SK-N-SH treated with all-trans-retinoic acid at 6 μM for 48 hours (cell line): Measurements from ENCODE around the gene ZDHHC9.

ENCODE experiments used
- ATAC-seq: fragments of 200-7000 bp; cut with Tn5 transposase; 3 replicates; pipeline ENCODE4 v1.9.1; 2020; ENCODE audit warnings: mild to moderate bottlenecking, moderate library complexity
- ARNTL ChIP-seq: fragments of 450-650 bp; formaldehyde crosslinking; IDR thresholded peaks from 2 replicates; pipeline ENCODE4 v1.5.0; 2020; ENCODE audit warnings: low read depth, mild to moderate bottlenecking, moderate library complexity, borderline replicate concordance
- BACH2 ChIP-seq: fragments of 250-450 bp; sonication (Bioruptor Pico); IDR thresholded peaks from 2 replicates; pipeline ENCODE4 v1.9.0; 2021; ENCODE audit warnings: mild to moderate bottlenecking, borderline replicate concordance
- CREB5 ChIP-seq: fragments of 250-450 bp; sonication (Bioruptor Pico); IDR thresholded peaks from 2 replicates; pipeline ENCODE4 v1.5.1; 2020; ENCODE audit warnings: low read depth, mild to moderate bottlenecking, moderate library complexity
- CSDC2 ChIP-seq: fragments of 250-450 bp; sonication (Bioruptor Pico); IDR thresholded peaks from 2 replicates; pipeline ENCODE4 v1.5.0; 2020; ENCODE audit warnings: mild to moderate bottlenecking, moderate library complexity
- CSRNP3 ChIP-seq: fragments of 250-450 bp; sonication (Bioruptor Pico); IDR thresholded peaks from 2 replicates; pipeline ENCODE4 v1.5.1; 2021; ENCODE audit warnings: mild to moderate bottlenecking, moderate library complexity
- ESRRG ChIP-seq: fragments of 250-450 bp; sonication (Bioruptor Pico); IDR thresholded peaks from 2 replicates; pipeline ENCODE4 v1.6.1; 2021; ENCODE audit warnings: mild to moderate bottlenecking
- ISL1 ChIP-seq: fragments of 250-450 bp; sonication (Bioruptor Pico); IDR thresholded peaks from 2 replicates; pipeline ENCODE4 v2.1.2; 2022; ENCODE audit warnings: mild to moderate bottlenecking, moderate library complexity
- OSR1 ChIP-seq: fragments of 250-450 bp; sonication (Bioruptor Pico); IDR thresholded peaks from 2 replicates; pipeline ENCODE4 v1.8.0; 2022; ENCODE audit warnings: moderate library complexity, mild to moderate bottlenecking, inconsistent platforms
- PATZ1 ChIP-seq: fragments of 250-450 bp; sonication (Bioruptor Pico); IDR thresholded peaks from 2 replicates; pipeline ENCODE4 v1.8.0; 2020; ENCODE audit warnings: mild to moderate bottlenecking, moderate library complexity, borderline replicate concordance
- POU6F1 ChIP-seq: fragments of 250-450 bp; sonication (Bioruptor Pico); IDR thresholded peaks from 2 replicates; pipeline ENCODE4 v1.8.0; 2021; ENCODE audit warnings: low read depth, mild to moderate bottlenecking, moderate library complexity, borderline replicate concordance
- RARB ChIP-seq: fragments of 250-450 bp; sonication (Bioruptor Pico); IDR thresholded peaks from 2 replicates; pipeline ENCODE4 v1.8.0; 2021; ENCODE audit warnings: mild to moderate bottlenecking, moderate library complexity
- SNAI2 ChIP-seq: fragments of 250-450 bp; sonication (Bioruptor Pico); IDR thresholded peaks from 2 replicates; pipeline ENCODE4 v1.5.0; 2020; ENCODE audit warnings: mild to moderate bottlenecking, moderate library complexity
- TCF4 ChIP-seq: fragments of 250-450 bp; sonication (Bioruptor Pico); IDR thresholded peaks from 2 replicates; pipeline ENCODE4 v1.8.0; 2021; ENCODE audit warnings: mild to moderate bottlenecking, moderate library complexity, borderline replicate concordance
- TOX ChIP-seq: fragments of 250-450 bp; sonication (Bioruptor Pico); IDR thresholded peaks from 2 replicates; pipeline ENCODE4 v1.8.0; 2021; ENCODE audit warnings: mild to moderate bottlenecking, moderate library complexity, borderline replicate concordance
- TSHZ2 ChIP-seq: fragments of 250-450 bp; sonication (Bioruptor Pico); IDR thresholded peaks from 2 replicates; pipeline ENCODE4 v1.5.0; 2020; ENCODE audit warnings: mild to moderate bottlenecking, moderate library complexity
- ZC3H10 ChIP-seq: fragments of 250-450 bp; sonication (Bioruptor Pico); IDR thresholded peaks from 2 replicates; pipeline ENCODE4 v1.5.1; 2021; ENCODE audit warnings: mild to moderate bottlenecking, moderate library complexity
- ZFP30 ChIP-seq: fragments of 450-650 bp; formaldehyde crosslinking; IDR thresholded peaks from 2 replicates; pipeline ENCODE4 v1.5.0; 2022; ENCODE audit warnings: mild to moderate bottlenecking, moderate library complexity
- ZNF565 ChIP-seq: fragments of 450-650 bp; formaldehyde crosslinking; conservative IDR thresholded peaks from 2 replicates; pipeline ENCODE4 v1.5.0; 2020; ENCODE audit warnings: low read depth, mild to moderate bottlenecking, moderate library complexity
- ZNF70 ChIP-seq: fragments of 450-650 bp; formaldehyde crosslinking; IDR thresholded peaks from 2 replicates; pipeline ENCODE4 v1.5.0; 2020; ENCODE audit warnings: mild to moderate bottlenecking, moderate library complexity
- ZNF8 ChIP-seq: fragments of 450-650 bp; formaldehyde crosslinking; IDR thresholded peaks from 2 replicates; pipeline ENCODE4 v1.5.0; 2020; ENCODE audit warnings: mild to moderate bottlenecking, moderate library complexity

The ZDHHC9 gene

GRCh38 chrX:129777218-129778030 lies 66.3 kb downstream of the ZDHHC9 start:
- ATAC-seq = no peak
- no peak for TF ChIP-seq POU6F1 (CRISPR knock-in tag)
- no peak for TF ChIP-seq OSR1 (CRISPR knock-in tag)
- TF ChIP-seq ESRRG (CRISPR knock-in tag) = no peak
- no peak for TF ChIP-seq ARNTL (CRISPR knock-in tag)
- no peak for TF ChIP-seq ZNF70 (CRISPR knock-in tag)
- TF ChIP-seq BACH2 = no peak
- TF ChIP-seq SNAI2 (CRISPR knock-in tag) = no peak
- TF ChIP-seq ZC3H10 (CRISPR knock-in tag) = no peak
- TF ChIP-seq CSRNP3 = no peak
- TF ChIP-seq ISL1 (CRISPR knock-in tag) = no peak
- no peak for TF ChIP-seq ZNF8 (CRISPR knock-in tag)
- no peak for TF ChIP-seq TSHZ2
- no peak for TF ChIP-seq PATZ1 (CRISPR knock-in tag)
- no peak for TF ChIP-seq TCF4 (CRISPR knock-in tag)
- TF ChIP-seq RARB (CRISPR knock-in tag) = no peak
- TF ChIP-seq, all 23 proteins: peak for 0

- no peak for TF ChIP-seq BACH2
- TF ChIP-seq CSDC2 = no peak
- TF ChIP-seq CREB5 (CRISPR knock-in tag) = no peak
- no peak for TF ChIP-seq RARB (CRISPR knock-in tag)
- TF ChIP-seq TSHZ2 = no peak
- TF ChIP-seq ESRRG (CRISPR knock-in tag) = no peak
- no peak for TF ChIP-seq PATZ1 (CRISPR knock-in tag)
- TF ChIP-seq ZNF70 (CRISPR knock-in tag) = no peak
- no peak for TF ChIP-seq OSR1 (CRISPR knock-in tag)
- TF ChIP-seq ARNTL (CRISPR knock-in tag) = no peak
- no peak for TF ChIP-seq TOX (CRISPR knock-in tag)
- no peak for TF ChIP-seq TCF4 (CRISPR knock-in tag)
- TF ChIP-seq ZNF8 (CRISPR knock-in tag) = no peak
- no peak for TF ChIP-seq ZFP30
- no peak for TF ChIP-seq ZNF565
- TF ChIP-seq CSRNP3 = no peak
- no peak for ATAC-seq
Observed at GRCh38 chrX:129773649-129774458, 69.8 kb downstream of the ZDHHC9 start.
